Eye (tissue), 1 donor: ENCODE measurements around the gene COG5.

Experiments used
- DNase-seq: peaks from one replicate; pipeline ENCODE4 v3.0.0-alpha.2; 2015

The COG5 gene

DNA sequence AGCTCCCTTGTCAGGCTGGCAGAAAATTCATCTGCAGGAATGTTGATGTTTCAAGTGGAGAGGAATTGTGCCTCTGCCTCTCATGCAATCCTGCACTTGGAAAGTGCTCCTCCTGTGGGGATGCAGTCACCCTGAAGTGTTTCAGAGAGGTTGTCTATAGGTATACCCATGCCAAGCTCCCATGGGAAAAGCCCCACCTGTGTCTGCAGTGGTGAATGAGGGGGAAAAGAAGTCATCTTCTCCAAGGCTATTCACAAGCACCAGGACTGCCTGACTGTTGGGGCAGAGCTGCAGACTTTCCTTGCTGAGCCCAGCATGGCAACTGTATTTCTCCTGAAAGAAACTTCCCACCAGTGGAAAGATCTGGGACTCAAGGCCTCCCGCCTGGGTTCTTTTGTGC lies 58.4 kb downstream of the COG5 start:
- no peak for DNase-seq

DNA sequence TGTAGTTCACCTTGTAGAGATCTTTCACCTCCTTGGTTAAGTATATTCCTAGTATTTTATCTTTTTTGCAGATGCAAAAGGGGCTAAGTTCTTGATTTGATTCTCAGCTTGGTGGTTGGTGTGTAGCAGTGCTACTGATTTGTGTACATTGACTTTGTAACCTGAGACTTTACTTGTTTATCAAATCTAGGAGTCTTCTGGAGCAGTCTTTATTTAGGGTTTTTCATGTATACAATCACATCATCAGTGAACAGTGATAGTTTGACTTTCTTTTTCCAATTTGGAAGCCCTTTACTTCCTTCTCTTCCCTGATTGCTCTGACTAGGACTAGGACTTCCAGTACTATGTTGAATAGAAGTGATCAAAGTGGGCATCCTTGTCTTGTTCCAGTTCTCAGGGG lies 60.0 kb downstream of the COG5 start:
- no peak for DNase-seq

DNA sequence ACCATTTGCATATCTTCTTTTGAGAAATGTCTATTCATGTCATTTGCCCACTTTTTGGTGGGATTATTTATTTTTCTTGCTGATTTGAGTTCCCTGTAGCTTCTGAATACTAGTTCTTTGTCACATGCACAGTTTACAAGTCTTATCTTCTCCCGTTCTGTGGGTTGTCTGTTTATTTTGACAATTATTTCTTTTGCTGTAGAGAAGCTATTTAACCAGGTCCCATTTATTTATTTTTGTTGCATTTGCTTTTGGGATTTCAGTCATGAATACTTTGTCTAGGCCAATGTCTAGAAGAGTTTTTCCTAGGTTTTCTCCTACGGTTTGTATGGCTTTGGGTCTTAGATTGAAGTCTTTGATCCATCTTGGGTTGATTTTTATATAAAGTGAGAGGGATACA lies 60.9 kb downstream of the COG5 start:
- no peak for DNase-seq

GRCh38 chr7:107502154-107502553 lies 61.6 kb downstream of the COG5 start:
- no peak for DNase-seq

GRCh38 chr7:107501593-107501992 lies 62.1 kb downstream of the COG5 start:
- peak; percentile 17 for DNase-seq

GRCh38 chr7:107499731-107500130 lies 64.0 kb downstream of the COG5 start:
- no peak for DNase-seq

DNA sequence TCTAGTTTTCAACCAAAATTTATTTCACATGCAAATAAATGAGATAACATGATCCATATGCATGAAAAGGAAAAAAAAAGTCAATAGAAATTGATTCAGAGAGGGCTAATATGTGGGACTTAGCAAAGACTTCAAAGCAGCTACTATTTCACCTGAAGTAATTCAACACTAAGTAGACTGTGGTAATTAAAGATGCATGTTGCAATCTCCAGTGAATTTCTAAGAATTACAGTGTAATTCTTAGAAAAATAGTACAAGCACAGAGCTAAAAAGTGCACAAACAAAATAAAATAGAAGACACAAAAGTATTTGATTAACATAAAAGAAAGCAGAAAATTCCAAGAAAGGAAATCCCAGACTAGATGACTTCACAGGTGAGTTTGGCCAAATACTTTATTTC lies 68.2 kb downstream of the COG5 start:
- DNase-seq: no peak

GRCh38 chr7:107494884-107495283 lies 68.8 kb downstream of the COG5 start:
- no peak for DNase-seq

GRCh38 chr7:107494315-107494751 lies 69.4 kb downstream of the COG5 start:
- DNase-seq: no peak

GRCh38 chr7:107492875-107493274 lies 70.8 kb downstream of the COG5 start:
- DNase-seq: no peak

GRCh38 chr7:107486041-107486440 lies 77.7 kb downstream of the COG5 start:
- DNase-seq: no peak

DNA sequence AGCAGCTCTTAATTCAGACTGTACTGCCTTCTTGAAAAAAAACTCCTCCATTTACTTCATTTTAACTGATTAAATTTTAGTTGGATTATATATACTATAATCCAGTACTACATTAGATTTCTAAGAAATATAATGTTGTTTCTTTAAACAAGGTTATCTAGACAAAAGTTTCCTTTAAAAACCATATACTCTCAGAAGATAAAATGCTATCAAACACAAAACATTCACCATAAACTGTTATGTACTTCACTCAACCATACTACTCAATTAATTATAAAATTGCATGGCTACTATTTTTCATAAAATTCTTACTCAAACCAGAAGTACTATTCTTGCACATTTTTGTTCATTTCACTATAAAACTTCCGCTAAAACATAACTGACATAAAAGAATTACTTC lies 81.1 kb downstream of the COG5 start:
- no peak for DNase-seq

DNA sequence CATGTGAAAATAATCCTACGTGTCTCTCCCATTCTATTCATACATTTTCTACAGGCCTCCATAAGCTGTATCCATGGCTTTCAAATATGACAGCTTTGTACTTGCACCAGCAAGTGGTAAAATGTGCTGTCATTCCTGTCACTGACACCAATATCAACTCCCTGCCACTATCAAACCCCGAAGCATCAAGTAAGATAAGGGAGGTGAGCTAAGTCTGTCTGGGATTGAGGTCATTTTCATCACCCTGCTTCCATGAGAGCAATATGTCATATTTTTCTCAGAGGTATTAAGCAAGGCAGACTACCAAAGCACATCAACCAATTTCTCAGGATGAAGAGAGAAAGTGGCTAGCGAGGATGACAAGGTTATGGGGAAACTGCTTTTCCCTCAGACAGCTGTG lies 82.8 kb downstream of the COG5 start:
- no peak for DNase-seq

- DNase-seq: no peak
Observed at GRCh38 chr7:107479303-107479702, 84.4 kb downstream of the COG5 start.

GRCh38 chr7:107474104-107474521 lies 89.6 kb downstream of the COG5 start:
- DNase-seq: no peak

DNA sequence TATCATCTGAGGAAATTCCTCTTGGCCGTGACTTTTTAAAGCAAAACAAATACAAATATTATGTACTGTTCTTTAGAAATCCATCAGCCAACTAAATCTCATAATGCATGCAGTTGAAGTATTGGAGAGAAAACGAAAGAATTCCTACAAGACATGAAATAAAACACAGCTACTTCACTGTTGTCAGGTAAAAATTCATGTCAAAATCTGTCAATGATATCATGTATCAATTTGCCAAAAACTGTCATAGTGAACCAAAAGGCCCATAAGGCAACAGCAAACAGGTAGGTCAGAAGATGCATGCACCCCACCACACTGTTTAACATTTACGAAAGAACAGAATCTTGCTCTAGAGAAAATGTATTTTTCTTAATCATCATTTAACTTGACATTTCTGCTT lies 91.6 kb downstream of the COG5 start:
- no peak for DNase-seq

- DNase-seq: peak; percentile 21
Observed at GRCh38 chr7:107471292-107472070, 92.2 kb downstream of the COG5 start.

GRCh38 chr7:107469929-107470328 lies 93.8 kb downstream of the COG5 start, which contains the start of gene GPR22:
Gene GPR22, plus strand, starts transcription at chr7:107470057. Its CDS starts 4,004 bp downstream, at chr7:107474061.
- DNase-seq: peak; percentile 14

- DNase-seq: no peak
Observed at GRCh38 chr7:107468824-107469223, 94.9 kb downstream of the COG5 start.

DNA sequence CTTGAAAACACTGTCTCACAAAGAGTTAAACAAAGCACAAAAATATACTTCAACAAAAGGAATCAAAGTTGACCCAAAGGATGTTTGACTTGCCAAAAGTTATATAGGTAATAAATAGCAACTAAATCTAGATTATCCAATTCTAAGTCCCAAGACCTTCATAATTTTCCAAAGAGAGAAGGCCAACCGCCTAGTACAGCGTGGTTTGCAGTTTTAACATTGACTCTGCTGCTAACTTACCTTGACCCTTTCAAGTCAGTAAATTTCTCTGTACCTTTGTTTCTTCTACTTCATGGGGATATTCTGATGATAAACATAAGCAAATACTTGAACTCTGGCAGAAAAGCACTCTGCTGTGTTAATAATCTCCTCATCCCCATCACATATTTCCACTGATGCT lies 95.7 kb downstream of the COG5 start:
- DNase-seq: no peak

DNA sequence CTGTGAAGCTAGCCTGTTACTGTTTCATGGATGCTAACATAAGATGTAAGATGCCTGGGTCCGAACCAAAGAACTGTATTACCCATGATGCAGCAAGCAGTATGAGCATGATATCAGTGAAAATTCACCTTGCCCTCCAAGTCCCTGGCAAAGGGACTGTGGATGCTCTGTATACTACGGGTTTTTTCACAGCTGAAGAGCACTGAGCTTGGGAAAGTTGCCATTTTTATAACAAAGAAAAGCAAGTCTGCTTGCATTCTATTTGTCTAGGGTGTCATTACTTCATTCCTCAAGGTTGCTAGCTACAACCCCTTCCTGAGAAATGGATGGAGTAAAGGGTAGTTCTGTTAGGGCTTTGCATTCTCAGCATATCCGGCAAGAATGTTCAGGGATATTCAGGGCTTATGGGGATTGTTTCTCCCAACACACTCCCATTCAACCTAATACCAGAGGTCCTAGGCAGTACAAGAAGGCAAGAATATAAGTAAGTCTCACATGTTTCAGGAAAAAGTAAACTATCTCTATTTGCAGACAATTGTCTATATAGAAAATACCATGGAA lies 99.0 kb downstream of the COG5 start:
- DNase-seq: no peak

DNA sequence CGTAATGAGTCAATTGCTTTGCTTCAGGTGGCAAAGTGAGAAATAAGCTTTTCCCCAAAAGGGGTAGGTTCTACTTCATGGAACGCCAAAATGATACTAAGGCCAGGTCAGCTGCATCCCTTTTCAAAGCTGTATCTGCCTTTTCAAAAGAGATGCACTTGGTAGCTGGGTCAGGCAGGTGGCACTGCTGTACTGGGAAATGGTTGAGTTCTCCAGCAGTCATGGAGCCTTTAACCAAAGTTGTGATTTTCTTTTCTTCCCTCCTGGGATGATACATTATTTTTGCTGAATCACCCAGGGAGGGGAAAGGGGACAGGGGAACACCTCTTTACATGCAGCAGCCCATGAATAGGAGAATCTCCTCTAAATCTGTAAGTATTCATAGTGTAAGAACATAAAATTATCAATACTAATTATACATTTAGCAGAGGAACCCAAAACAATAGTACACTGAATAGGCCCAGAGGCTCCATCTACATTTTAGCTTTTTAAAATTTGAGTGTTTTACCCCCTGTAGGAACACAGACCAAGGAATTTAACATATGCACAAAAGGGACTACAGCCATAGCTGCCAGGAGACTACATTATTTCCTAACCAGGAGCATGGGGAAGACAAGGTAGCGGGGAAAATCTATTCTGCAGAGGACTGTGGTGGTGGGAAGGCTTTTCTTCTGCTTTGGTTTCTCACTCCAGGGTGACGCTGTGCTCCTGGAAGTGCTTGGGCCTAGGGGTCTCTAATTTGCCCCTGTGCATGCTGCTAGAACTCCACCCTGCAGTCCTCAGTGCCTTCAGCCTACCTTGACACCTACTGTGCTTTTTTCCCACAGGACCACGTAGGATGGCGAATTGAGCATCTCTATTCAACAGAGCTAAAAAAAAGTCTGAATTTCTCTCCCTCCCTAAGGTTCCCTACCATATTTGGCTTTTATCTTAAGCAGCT lies 100.3 kb downstream of the COG5 start:
- peak; percentile 66 for DNase-seq

DNA sequence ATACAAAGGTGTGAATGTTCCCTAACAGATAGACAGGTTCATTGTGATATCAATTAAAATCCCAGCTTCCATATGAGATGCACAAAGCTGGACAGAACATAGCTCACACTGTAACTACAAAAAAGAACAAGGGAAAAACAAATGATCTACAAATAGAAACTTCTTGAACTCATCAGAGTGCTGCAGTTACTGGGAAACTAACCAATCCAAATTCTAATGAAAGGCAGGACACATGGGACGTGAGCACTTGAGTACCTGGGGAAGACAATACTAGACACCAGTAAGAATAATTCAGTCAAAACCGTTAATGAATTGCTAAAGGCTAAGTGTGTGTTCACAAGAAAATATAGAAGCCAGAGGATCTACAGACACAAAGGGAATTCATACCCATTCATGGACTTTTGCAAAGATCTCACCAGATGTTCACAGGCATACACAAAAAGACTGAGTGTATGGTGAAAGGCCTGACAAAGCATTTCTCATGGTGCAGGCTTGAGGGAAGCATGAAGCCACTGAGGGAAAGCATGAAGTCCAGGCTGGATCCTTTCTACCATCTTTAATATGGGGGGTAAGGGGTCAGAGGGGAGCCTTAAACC lies 101.7 kb downstream of the COG5 start:
- no peak for DNase-seq
